ENCODE data around the gene LRP2. TPM values are rescaled to one million over a fixed set of nuclear protein-coding genes. Genes with fewer than 3 reads are reported as not detected.
A peak's percentile ranks its signal among the peaks of the same experiment; 100 is the strongest.

Gene LRP2
- total and polyA plus RNA-seq, 2 experiments from 2014 or later: 0.68 to 2.7 TPM

- Histone ChIP-seq H3K9me2 (ENCODE audit: insufficient read depth) (no peaks in the 10 kb centered on the region), H3K27me3 (ENCODE audit: insufficient read depth) (no peaks in the 10 kb centered on the region), H3F3A (replicated peaks; ENCODE audit: low read depth) (no peaks in the 10 kb centered on the region), H3K4me2 (0 out of 2 replicates have a peak overlapping the region, but pooled peaks have one; percentile 7), H3K27ac (ENCODE audit: low read depth) (no peak overlapping the region), H3K4me3 (no peak overlapping the region), H3K79me2 (replicated peaks; ENCODE audit: insufficient read depth) (no peaks in the 10 kb centered on the region), H4K20me1 (replicated peaks; ENCODE audit: insufficient read depth) (no peaks in the 10 kb centered on the region), H2AFZ (no peak overlapping the region), H3K4me1 (ENCODE audit: insufficient read depth) (peaks cover 21% of the 10 kb centered on the region), H3K36me3 (ENCODE audit: insufficient read depth) (no peaks in the 10 kb centered on the region)
- no peaks in the 10 kb centered on the region for H3K27me3 Mint-ChIP-seq (ENCODE audit: insufficient read depth, low read depth, poor library complexity)
- ATAC-seq: peak; percentile 77
- H3K4me3 Mint-ChIP-seq: no peak overlapping the region
- H3K9me3 Mint-ChIP-seq: no peaks in the 10 kb centered on the region
- TF ChIP-seq STAT1 (IDR thresholded peaks at IDR 0.05; ENCODE audit: unreplicated experiment) (no peak), ETS1 (IDR thresholded peaks at IDR 0.05) (no peak), ZNF331 (CRISPR knock-in tag; IDR thresholded peaks at IDR 0.05; ENCODE audit: low read depth) (no peak), ZNF114 (CRISPR knock-in tag; IDR thresholded peaks at IDR 0.05) (no peak), EZH2phosphoT487 (IDR thresholded peaks at IDR 0.05; ENCODE audit: unreplicated experiment) (no peak), NANOG (IDR thresholded peaks at IDR 0.05; ENCODE audit: borderline replicate concordance) (no peak), REST (IDR thresholded peaks at IDR 0.05; ENCODE audit: unreplicated experiment) (no peak), POLR2AphosphoS5 (IDR thresholded peaks at IDR 0.05; ENCODE audit: low read depth) (no peak)
- no peak overlapping the region for H3K27ac Mint-ChIP-seq
- peak; percentile 43 for DNase-seq (ENCODE audit: low spot score)
- no peaks in the 10 kb centered on the region for H3K36me3 Mint-ChIP-seq (ENCODE audit: low read depth)
- peaks cover 20% of the 10 kb centered on the region; the same call in 2 of the 3 replicates for H3K4me1 Mint-ChIP-seq
These were observed 61.5 kb downstream of the LRP2 start for GRCh38 chr2:169300636-169301530.

GRCh38 chr2:169298007-169298406 is 64.3 kb downstream of the LRP2 start:
- Histone ChIP-seq H3K4me2 (no peak overlapping the region), H4K20me1 (replicated peaks; ENCODE audit: insufficient read depth) (no peaks in the 10 kb centered on the region), H3F3A (replicated peaks; ENCODE audit: low read depth) (no peaks in the 10 kb centered on the region), H3K79me2 (replicated peaks; ENCODE audit: insufficient read depth) (no peaks in the 10 kb centered on the region), H3K27me3 (ENCODE audit: insufficient read depth) (no peaks in the 10 kb centered on the region), H3K4me1 (ENCODE audit: insufficient read depth) (peaks cover 21% of the 10 kb centered on the region), H2AFZ (no peak overlapping the region), H3K27ac (ENCODE audit: low read depth) (no peak overlapping the region), H3K36me3 (ENCODE audit: insufficient read depth) (no peaks in the 10 kb centered on the region), H3K4me3 (no peak overlapping the region), H3K9me2 (ENCODE audit: insufficient read depth) (no peaks in the 10 kb centered on the region)
- Mint-ChIP-seq H3K4me1 (peaks cover 17% of the 10 kb centered on the region; the same call in 2 of the 3 replicates), H3K27me3 (ENCODE audit: insufficient read depth, low read depth, poor library complexity) (peaks cover 4% of the 10 kb centered on the region), H3K9me3 (no peaks in the 10 kb centered on the region), H3K4me3 (no peak overlapping the region), H3K36me3 (ENCODE audit: low read depth) (no peaks in the 10 kb centered on the region), H3K27ac (no peak overlapping the region)
- ATAC-seq (no peak), DNase-seq (ENCODE audit: low spot score) (no peak)
- no peak for TF ChIP-seq ZNF114 (CRISPR knock-in tag; IDR thresholded peaks at IDR 0.05)
- TF ChIP-seq ZNF331 (CRISPR knock-in tag; IDR thresholded peaks at IDR 0.05; ENCODE audit: low read depth): no peak
- TF ChIP-seq REST (IDR thresholded peaks at IDR 0.05; ENCODE audit: unreplicated experiment): no peak
- TF ChIP-seq POLR2AphosphoS5 (IDR thresholded peaks at IDR 0.05; ENCODE audit: low read depth): no peak
- TF ChIP-seq JUNB (IDR thresholded peaks at IDR 0.05; ENCODE audit: unreplicated experiment): no peak
- TF ChIP-seq EZH2phosphoT487 (IDR thresholded peaks at IDR 0.05; ENCODE audit: unreplicated experiment): no peak

Measured in GM23338 (cell line).